Stimulated activated naive CD4-positive, alpha-beta T cell treated with Interleukin-2 at 50 U/mL for 16 hours (primary cell): ENCODE measurements around the gene SYN1.
"Not testable (repeated sequence)": the region's sequence is repeated elsewhere in the genome, so short reads cannot be mapped to it uniquely, and the experiment has no call there.

Experiments
- DNase-seq: peaks from one replicate; lab custom pipeline; 2025; lab: John Stamatoyannopoulos, UW

The SYN1 gene

DNA sequence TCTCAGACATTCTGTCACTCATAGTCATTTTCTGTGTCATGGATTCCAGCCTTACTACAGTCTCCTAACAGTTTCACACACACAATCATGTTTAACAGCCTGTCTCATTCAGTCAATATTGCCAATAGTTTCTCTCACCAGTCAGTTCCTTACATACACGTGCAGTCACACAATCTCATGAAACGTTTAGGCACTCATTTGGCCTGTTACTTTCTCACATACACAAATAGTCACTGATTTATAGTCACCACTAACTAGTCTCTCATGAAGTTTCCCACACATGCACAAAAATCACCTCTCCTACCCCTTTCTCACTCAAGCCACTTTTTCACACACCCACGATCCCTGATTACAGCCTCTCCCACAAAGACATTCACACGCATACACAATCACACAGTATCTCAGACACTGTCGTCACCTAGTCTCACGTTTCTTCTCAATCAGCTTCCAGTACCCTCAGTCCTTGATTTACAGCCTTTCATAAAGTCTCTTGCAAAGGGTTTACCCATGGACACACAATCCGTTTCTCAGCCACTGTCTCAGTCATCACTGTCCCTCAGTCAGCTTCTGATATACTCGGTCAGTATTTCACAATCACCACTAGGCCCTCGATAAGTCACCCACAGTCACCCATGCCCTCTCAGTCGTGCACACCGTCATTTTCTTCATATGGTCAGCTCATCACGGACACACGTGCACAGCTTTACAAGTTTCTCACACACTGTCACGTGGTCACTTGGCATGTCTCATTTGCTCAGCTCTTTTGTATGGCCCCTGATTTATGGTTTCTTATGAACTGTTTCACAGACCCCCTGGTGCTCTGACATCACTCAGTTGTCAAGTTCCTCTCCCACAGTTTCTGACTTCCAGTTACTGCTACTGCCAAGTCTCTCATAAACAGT lies 14.3 kb upstream of the SYN1 start:
- DNase-seq, result no peak

DNA sequence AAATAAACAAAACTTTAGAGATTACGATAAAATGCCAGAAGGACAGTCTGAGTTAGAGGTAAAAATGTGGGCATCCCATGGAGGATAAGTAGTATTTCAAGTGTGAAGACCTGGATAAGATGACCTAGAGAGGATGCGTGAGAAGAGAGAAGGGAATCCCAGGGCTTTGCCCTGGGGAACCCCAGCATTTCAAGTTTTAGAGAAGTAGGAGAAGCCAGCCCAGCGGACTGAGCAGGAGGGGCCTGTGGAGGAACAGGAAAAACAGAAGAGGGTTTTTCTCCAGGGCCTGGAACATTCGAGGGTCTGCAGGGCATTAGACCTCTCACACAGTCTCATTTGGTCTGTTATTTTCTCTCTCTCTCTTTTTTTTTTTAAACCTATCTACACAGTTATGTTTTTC lies 13.0 kb upstream of the SYN1 start:
- no peak for DNase-seq

DNA sequence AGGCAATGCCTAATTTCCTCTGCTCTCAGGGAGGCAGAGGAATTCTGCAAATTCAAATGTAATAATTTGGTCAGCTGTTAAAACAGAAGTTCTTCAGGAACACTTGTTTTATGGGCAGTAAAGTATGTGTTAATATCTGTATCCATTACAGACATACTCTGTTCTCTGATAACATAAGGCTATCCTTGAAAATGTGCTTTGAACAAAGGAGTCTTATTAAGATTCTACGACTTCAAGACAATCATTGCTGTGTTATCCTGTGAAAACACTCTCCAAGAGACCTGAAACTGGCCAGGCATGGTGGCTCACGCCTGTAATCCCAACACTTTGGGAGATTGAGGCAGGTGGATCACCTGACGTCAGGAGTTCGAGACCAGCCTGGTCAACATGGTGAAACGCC lies 12.0 kb upstream of the SYN1 start:
- DNase-seq, result no peak

DNA sequence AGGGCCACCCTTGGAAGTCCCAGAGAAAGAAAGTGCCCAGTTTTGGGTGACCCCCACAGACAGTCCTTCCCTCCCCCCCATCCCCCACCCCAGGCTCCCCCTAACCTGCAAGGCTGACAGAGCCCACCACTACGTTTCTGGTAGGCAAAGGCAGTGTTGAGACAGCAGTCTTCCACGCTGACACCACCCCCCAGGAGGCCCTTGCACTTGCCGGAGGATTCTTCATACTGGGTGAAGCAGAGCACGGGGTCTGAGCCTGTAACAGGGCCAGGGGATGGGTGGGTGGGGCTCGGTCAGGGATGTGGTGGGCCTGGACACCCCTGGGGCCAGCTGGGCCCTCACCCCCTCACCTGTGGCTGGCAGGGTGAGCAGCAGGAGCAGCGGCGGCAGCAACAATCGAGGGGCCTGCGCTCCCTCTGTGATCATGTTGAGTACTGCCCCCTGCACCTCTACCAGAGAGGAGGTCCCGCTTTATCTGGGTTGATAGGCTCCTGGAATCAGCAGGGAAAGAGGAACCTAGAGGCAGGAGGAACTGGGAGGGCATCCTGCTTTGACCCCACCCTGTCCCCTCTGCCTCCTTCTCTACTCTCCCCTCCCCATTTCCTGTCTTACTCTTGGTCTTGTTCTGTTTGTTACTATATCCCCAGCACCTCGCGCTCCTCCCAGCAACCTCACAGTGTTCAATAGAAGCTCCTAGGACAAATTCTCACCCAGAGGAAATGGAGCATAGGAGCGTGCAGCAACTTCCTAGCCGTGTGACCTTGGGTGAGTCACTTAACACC lies 10.0 kb upstream of the SYN1 start, which contains the start of gene CFP:
TSS of gene CFP (minus strand) at position 512 of the 782 bp plus-strand sequence. CDS start at position 426, 86 bp downstream.
- no peak for DNase-seq

DNA sequence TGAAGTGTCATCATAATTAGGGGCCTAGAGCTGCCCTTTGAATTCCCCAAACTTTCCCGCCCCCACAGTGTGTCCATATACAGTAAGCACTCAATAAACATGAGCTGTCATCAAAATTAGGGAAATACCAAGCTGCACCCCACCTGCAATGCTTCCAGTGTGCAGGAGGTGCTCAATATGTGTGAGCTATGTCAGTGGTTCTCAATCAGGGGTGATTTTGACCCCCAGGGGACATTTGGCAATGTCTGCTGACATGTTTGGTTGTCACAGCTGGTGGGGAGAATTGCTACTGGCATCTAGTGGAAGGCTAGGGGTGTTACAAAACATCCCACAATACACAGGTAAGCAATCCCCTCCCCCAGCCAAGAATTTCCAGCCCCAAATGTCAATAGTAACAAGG lies 9.3 kb upstream of the SYN1 start:
- DNase-seq, result no peak

DNA sequence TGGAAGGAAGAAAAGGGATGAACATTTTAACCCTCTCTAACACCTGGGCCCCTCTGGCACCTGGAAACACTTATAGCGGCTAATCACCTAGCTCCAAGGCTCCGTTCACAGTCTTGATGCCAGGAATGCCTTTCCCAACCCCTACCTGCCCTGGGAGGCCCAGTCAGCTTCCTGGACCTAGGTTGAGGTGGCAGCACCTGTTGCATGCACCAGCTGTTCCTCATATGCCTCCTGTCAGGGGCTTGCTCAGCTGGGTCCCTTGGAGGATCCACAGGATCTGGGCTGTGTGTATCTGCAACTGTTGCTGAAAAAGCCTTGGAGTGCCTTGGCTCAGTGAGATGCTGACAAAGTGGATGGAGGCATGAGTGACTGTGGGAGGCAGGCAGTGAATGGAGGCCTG lies 5.7 kb upstream of the SYN1 start:
- DNase-seq, result no peak

DNA sequence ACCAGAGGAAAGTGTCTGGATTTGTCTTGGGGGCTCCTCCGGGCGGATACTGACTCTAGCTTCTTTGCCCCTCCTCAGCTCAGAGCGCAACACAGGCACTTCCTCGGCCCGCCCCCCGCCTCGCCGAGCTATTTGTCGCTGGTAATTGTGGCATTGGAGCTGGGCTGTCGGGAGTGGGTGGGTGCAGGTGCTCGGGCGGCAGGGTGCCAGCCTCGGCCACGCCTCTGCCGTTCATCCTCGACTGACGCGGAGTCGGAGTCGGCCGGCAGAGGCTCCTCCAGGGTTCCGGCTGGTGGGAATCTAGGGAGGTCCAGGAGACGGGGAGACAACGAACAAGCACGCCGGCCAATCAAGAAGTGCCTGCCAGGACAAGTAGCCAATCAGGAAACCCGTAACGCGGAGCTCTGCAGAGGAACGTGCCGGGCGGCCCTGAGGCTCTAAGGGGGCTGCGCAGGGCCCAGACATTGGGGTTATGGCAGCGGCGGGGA lies 3.9 kb upstream of the SYN1 start:
- peak; percentile 35 for DNase-seq

DNA sequence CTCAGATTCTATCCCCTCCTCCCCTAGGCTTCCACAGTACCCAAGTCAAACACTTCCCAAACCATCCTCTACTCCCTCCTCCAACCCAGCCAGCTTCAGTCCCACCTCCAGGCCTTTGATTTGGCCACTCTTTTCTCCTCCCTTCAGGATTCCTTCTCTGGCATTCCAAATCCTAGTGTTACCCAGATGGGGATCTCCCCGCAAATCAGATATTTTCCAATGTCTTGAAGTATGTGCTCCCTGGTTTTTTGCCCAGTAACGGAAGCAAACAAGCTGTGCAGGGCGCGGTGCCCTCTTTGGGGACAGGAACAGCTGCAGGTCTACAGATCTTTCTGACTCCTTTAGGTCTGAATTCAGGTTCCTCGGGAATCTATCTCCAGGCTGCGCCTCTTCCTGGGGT lies 2.2 kb upstream of the SYN1 start:
- no peak for DNase-seq

DNA sequence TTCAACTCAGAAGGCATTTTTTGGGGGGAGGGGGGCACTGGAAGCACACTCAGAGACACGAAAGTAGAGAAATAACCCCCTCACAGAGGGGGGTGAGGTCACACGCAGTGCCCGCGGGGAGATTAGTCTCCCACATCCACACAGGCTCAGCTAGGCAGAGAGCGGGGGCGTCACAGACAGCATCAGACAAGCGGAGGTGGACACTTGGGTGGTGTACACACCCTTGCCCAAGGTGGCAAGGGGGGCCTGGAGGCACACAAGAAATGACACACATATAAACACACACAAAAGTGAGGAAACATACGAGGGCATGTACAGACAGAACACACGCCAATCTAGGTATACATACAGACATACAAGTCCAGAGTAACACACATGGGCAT lies 637 bp upstream of the SYN1 start:
- no peak for DNase-seq

DNA sequence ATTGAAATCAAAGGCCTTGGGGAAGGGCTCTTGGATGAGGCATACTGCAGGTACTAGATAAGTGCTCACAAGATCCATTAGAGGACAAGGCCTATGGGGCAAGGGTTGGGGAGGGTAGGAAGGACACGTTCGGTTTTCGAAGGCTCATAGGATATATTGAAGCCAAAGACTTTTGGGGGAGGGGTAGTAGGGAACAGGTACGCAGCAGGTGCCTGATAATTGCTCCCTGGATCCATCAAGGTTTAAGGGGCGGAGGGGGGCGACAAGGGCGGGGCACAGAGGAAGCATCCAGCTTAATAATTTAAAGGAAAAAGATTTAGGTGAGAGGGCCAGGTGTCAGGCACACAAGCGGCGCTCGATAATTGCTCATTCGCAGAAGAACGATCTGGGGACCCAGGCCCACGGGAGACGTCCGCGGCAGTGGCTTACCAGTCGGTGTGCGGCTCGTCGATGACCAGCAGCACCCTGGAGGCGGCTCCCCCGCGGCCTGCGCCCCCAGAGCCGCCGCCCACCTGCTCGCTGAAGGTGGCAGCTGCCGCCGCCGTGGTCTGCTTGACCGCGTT lies 653 bp downstream of the SYN1 start:
- no peak for DNase-seq

DNA sequence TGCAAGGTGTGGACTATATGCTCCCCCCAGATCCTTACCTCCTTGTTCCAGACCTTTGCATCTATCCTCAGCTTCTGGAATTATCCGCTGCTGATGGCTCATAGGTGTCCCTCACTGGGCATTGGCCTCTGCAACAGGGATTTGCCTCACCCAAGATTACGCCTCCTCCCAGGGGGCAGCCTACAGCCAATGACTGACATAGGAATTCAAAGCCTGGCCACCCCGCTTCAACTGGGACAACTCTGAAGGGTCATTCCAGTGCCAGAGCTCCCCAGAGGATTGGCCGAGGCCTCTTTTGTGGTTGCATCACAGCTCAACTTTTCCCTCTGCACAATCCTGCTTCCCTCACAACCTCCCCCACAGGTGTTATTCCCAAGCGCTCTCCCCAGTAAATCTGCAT lies 5.0 kb downstream of the SYN1 start:
- DNase-seq, result no peak

DNA sequence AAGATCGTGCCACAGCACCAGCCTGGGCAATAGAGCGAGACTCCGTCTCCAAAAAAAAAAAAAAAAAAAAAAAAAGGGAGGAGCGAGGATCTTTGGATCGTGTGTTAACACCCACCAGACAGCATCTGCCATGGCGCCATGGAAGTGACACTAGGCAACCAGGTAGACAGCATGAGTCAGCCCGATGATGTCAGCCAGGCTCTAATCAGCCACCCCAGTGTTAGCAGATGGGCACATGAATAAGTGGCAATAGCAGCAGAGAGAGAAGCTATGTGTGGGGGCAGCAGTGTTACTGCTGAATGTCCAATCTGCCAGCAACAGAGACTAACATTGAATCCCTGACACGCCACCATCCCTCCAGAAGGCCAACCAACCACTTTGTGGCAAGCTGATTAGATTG lies 6.6 kb downstream of the SYN1 start:
- no peak for DNase-seq

DNA sequence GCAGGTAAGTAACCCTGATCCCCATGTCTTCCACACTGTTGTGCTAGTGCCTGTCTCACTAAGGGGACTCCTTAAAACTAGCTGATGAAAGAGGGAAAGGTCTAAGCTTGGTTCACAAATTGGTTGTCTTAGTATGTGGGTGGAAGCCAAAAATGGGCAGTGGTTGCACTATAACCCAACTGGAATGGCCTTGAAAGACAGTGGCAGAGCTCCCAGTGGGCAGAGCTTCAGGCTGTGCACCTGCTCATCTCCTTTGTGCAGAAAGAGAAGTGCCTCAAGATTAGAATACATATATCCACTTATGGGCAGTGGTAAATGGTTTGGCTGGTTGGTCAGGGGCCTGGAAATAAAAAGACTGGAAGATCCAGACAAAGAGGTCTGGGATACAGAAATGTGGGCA lies 7.2 kb downstream of the SYN1 start:
- DNase-seq, result no peak

DNA sequence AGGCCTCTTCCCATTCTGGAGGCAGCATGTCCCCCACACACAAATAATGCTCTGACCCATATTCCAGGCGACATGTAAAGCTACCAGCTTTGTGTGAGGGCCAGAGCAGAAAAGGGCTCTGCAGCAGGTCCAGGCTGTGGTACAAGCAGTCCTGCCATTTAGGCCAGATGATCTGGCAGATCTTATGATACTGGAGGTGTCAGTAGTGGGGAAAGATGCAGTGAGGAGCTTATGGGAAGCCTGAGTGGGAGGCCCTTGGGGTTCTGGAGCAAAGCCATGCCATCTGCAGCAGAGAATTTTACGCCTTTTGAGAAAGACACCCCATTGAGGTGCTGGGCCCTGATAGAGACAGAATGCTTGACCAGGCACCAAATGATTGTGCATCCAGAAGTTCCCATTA lies 7.7 kb downstream of the SYN1 start:
- no peak for DNase-seq

DNA sequence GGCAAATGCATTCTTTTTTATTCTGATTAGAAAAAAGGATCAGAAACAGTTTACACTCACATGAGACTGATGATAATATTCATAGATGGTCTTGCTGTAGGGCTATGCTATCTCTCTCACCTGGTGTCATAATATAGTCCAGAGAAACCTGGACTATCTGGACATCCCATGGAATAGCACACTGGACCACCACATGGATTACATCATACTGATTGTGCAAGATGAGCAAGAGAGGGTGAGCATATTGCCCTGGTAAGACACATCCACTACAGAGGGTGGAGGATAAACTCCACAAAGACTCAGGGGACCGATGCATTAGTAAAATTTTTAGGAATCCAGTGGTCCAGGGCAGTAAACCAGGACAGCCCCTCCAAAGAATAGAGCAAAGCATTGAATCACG lies 8.2 kb downstream of the SYN1 start:
- no peak for DNase-seq

DNA sequence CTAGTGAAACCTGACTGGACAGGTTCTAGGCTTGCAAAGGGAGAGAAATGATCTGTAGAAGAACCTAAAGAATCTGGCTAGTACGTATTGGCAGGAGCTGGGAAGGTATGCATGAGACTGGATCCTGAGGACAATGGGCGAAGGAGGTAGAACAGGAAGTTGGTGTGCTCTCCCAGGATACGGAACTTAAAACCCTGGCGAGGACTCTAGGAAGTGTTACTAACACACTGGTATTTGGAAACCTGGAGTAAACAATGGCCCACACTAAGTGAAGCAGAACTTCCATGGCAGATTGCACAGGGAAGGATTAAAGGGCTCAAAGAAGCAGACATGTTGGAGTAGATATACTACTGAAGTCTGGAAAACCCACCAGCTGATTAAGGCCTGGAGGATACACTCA lies 9.1 kb downstream of the SYN1 start:
- DNase-seq, result no peak

DNA sequence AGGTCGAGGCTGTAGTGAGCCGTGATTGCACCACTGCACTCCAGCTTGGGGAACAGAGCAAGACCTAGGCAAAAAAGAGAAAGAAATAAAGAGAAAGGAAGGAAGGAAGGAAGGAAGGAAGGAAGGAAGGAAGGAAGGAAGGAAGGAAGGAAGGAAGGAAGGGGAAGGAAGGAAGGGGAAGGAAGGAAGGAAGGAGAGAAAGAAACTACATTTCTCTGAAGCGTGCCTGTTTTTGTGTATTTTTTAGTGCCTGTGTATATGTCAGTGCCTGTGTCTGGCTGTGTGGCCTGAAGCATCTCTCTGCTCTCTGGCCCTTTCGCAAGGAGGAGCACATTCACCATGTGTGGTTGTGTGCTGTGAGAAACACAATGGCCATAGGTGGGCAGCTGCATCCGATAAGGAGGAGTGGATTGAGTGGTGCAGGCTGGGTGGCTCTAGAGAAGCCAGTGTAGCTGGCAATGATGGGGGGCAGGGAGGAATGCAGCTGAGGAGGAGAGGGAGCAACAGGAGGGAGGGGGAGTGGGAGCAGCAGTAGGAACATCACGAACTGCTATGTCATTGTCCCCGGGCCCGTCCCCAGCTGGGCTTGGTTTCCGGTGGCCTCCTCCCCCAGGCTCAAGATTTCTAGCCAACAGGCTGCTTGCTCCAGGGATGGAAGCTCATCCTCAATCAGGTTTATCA lies 11.4 kb downstream of the SYN1 start:
- no peak for DNase-seq

DNA sequence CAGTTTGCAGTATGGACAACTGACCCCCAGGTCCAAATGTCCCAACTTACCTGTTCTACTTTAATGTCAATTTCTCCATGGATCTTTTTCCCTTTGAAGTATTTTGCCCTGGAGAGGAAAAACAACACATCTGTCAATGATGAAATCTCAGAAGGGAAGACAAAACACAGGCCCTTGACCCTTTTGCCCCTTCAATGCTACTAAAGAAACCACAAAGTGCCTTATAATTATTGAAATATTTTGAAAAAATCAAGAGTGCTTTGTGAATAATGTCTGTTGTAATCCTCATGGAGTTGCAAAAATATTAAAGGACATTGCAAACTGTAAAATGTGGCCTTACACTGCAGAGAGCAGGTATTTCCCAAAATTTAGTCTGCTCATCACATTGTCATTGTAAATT lies 12.6 kb downstream of the SYN1 start:
- DNase-seq, result no peak

DNA sequence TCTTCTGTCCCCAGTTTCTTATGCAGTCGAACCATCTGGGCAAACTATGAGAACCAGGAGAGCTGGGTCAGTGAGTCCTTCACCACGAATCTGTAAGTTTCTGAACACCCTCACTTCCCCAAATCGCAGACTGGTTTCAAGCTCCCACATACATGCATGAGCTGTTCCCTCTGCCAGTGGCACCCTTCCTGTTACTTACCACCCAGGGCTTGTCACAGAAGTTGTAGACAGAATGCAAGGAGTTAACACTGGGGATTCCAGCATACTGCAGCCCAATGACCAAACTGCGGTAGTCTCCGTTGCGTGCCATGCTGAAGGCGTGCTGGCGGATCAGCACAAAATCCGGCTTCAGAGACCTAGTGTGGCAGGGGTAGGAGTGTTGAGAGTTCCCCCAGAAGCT lies 14.6 kb downstream of the SYN1 start:
- no peak for DNase-seq

DNA sequence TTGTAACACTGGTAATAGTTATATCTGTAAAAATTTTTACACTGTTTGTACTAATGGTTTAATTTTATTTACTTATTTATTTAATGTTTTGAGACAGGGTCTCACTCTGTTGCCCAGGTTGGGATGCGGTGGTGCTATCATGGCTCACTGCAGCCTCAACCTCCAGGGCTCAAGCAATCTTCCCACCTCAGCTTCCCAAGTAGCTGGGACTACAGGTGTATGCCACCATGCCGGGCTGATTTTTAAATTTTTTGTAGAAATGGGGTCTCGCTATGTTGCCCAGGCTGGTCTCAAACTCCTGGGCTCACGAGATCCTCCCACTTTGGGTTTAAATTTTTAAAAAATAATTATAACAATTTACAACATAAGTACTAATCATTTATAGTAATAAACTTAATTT lies 16.5 kb downstream of the SYN1 start:
- DNase-seq, result not testable (repeated sequence)

DNA sequence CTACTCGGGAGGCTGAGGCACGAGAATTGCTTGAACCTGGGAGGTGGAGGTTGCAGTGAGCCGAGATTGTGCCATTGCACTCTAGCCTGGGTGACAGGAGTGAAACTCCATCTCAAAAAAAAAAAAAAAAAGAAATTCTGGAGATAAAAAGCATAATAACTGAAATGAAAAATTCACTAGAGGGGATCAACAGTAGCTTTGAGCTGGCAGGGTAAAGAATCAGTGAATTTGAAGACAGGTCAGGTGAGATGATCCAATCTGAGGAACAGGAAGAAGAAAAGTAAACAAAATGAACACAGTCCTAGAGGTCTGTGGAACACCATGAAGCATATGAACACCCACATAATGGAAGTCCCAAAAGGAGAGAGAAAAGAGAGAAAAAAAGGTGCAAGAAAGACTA lies 22.4 kb downstream of the SYN1 start:
- no peak for DNase-seq

DNA sequence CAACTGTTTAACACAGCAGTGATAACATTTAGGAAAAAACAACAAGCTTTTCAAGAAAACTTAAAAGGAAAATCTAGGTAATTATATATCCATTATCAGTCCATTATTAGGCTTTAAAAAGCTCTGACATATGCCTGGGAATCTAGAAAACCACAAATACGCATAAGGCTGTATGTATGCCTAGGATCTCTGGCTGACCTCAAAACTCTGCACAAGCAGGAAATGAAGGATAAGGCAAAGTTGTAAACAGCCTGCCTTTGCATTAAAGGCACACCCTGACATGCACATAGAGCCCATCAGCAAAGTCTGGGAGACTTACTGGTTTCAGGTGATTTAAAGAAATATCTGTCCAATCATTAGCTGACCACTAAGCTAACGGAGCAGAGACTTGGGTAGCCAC lies 23.4 kb downstream of the SYN1 start:
- no peak for DNase-seq
